Measurements from ENCODE around the gene OSBP2.

OSBP2 gene

GRCh38 chr22:30777587-30777986 lies 82.9 kb downstream of the OSBP2 start:
- DNase-seq (no peak), ATAC-seq (replicated peaks) (no peak)
- H3K4me1 Mint-ChIP-seq = peaks cover 0 to 3% of the 10 kb centered on the region in 2 donors
- no peaks in the 10 kb centered on the region for H3K9me3 Mint-ChIP-seq
- H3K36me3 Mint-ChIP-seq = no peaks in the 10 kb centered on the region
- H3K27ac Mint-ChIP-seq = no peak overlapping the region
- peaks cover 7 to 16% of the 10 kb centered on the region in 2 donors for H3K27me3 Mint-ChIP-seq
- no peak overlapping the region for H3K4me3 Mint-ChIP-seq

- no peak for ATAC-seq (replicated peaks)
- DNase-seq = no peak
Measured at GRCh38 chr22:30778261-30778660, 83.6 kb downstream of the OSBP2 start.

GRCh38 chr22:30780026-30780425 lies 85.4 kb downstream of the OSBP2 start:
- Mint-ChIP-seq H3K36me3 (no peaks in the 10 kb centered on the region), H3K4me3 (no peak overlapping the region), H3K27me3 (peaks cover 7 to 16% of the 10 kb centered on the region in 2 donors), H3K9me3 (no peaks in the 10 kb centered on the region), H3K4me1 (peaks cover 0 to 3% of the 10 kb centered on the region in 2 donors), H3K27ac (no peak overlapping the region)
- ATAC-seq (replicated peaks) = no peak
- DNase-seq = no peak

More at GRCh38 chr22:30778261-30778660, 83.6 kb downstream of the OSBP2 start:
- Mint-ChIP-seq H3K36me3 (no peaks in the 10 kb centered on the region), H3K9me3 (no peaks in the 10 kb centered on the region), H3K27ac (no peak overlapping the region), H3K27me3 (peaks cover 7 to 16% of the 10 kb centered on the region in 2 donors), H3K4me3 (no peak overlapping the region), H3K4me1 (peaks cover 0 to 3% of the 10 kb centered on the region in 2 donors)

- no peak for DNase-seq
- H3K27ac Mint-ChIP-seq = no peak overlapping the region
- no peaks in the 10 kb centered on the region for H3K36me3 Mint-ChIP-seq
- H3K4me3 Mint-ChIP-seq = no peak overlapping the region
- peaks cover 0 to 3% of the 10 kb centered on the region in 2 donors for H3K4me1 Mint-ChIP-seq
- H3K9me3 Mint-ChIP-seq = no peaks in the 10 kb centered on the region
- ATAC-seq (replicated peaks) = no peak
- H3K27me3 Mint-ChIP-seq = peaks cover 9 to 18% of the 10 kb centered on the region in 2 donors
Measured at GRCh38 chr22:30781271-30781875, 86.7 kb downstream of the OSBP2 start.

- H3K4me3 Mint-ChIP-seq = no peak overlapping the region
- H3K36me3 Mint-ChIP-seq = no peaks in the 10 kb centered on the region
- peaks cover 0 to 3% of the 10 kb centered on the region in 2 donors for H3K4me1 Mint-ChIP-seq
- DNase-seq (no peak), ATAC-seq (replicated peaks) (no peak)
- no peaks in the 10 kb centered on the region for H3K9me3 Mint-ChIP-seq
- no peak overlapping the region for H3K27ac Mint-ChIP-seq
- peaks cover 11 to 23% of the 10 kb centered on the region in 2 donors for H3K27me3 Mint-ChIP-seq
Measured at GRCh38 chr22:30782613-30783012, 87.9 kb downstream of the OSBP2 start.

- DNase-seq (no peak), ATAC-seq (replicated peaks) (no peak)
- Mint-ChIP-seq H3K9me3 (no peaks in the 10 kb centered on the region), H3K27ac (no peak overlapping the region), H3K27me3 (peaks cover 11 to 23% of the 10 kb centered on the region in 2 donors), H3K4me1 (peaks cover 0 to 3% of the 10 kb centered on the region in 2 donors), H3K36me3 (no peaks in the 10 kb centered on the region), H3K4me3 (no peak overlapping the region)
Measured at GRCh38 chr22:30783021-30783420, 88.3 kb downstream of the OSBP2 start.

GRCh38 chr22:30785527-30785926 lies 90.9 kb downstream of the OSBP2 start:
- H3K27me3 Mint-ChIP-seq = peaks cover 11 to 18% of the 10 kb centered on the region in 2 donors
- H3K9me3 Mint-ChIP-seq = no peaks in the 10 kb centered on the region
- no peaks in the 10 kb centered on the region for H3K36me3 Mint-ChIP-seq
- H3K4me3 Mint-ChIP-seq = no peak overlapping the region
- no peaks in the 10 kb centered on the region for H3K4me1 Mint-ChIP-seq
- no peak overlapping the region for H3K27ac Mint-ChIP-seq
- no peak for DNase-seq
- ATAC-seq (replicated peaks) = no peak

- Mint-ChIP-seq H3K4me1 (no peaks in the 10 kb centered on the region), H3K27ac (no peak overlapping the region), H3K27me3 (peaks cover 8 to 10% of the 10 kb centered on the region in 2 donors), H3K36me3 (no peaks in the 10 kb centered on the region), H3K9me3 (no peaks in the 10 kb centered on the region), H3K4me3 (no peak overlapping the region)
- no peak for DNase-seq
- ATAC-seq (replicated peaks) = no peak
Measured at GRCh38 chr22:30790366-30790765, 95.7 kb downstream of the OSBP2 start.

GRCh38 chr22:30792456-30792855 lies 97.8 kb downstream of the OSBP2 start:
- no peaks in the 10 kb centered on the region for H3K36me3 Mint-ChIP-seq
- no peak overlapping the region for H3K27ac Mint-ChIP-seq
- peaks cover 5 to 7% of the 10 kb centered on the region in 2 donors for H3K27me3 Mint-ChIP-seq
- H3K4me1 Mint-ChIP-seq = no peaks in the 10 kb centered on the region
- no peak for DNase-seq
- H3K9me3 Mint-ChIP-seq = no peaks in the 10 kb centered on the region
- H3K4me3 Mint-ChIP-seq = no peak overlapping the region
- ATAC-seq (replicated peaks) = no peak

- Mint-ChIP-seq H3K36me3 (peaks cover 0 to 1% of the 10 kb centered on the region in 2 donors), H3K4me1 (no peaks in the 10 kb centered on the region), H3K4me3 (no peak overlapping the region), H3K27ac (no peak overlapping the region), H3K27me3 (peaks cover 18 to 21% of the 10 kb centered on the region in 2 donors), H3K9me3 (no peaks in the 10 kb centered on the region)
- ATAC-seq (replicated peaks) (no peak), DNase-seq (no peak)
Measured at GRCh38 chr22:30795118-30795517, 100.4 kb downstream of the OSBP2 start.

- ATAC-seq (replicated peaks) (no peak), DNase-seq (no peak)
- Mint-ChIP-seq H3K4me1 (no peaks in the 10 kb centered on the region), H3K27ac (no peak overlapping the region), H3K4me3 (no peak overlapping the region), H3K27me3 (peaks cover 61 to 63% of the 10 kb centered on the region in 2 donors), H3K9me3 (no peaks in the 10 kb centered on the region), H3K36me3 (peaks cover 0 to 1% of the 10 kb centered on the region in 2 donors)
Measured at GRCh38 chr22:30801695-30802094, 107.0 kb downstream of the OSBP2 start.

GRCh38 chr22:30802202-30803166 lies 107.8 kb downstream of the OSBP2 start:
- Mint-ChIP-seq H3K27ac (no peak overlapping the region), H3K36me3 (peaks cover 0 to 1% of the 10 kb centered on the region in 2 donors), H3K4me3 (no peak overlapping the region), H3K4me1 (no peaks in the 10 kb centered on the region), H3K27me3 (peaks cover 65 to 70% of the 10 kb centered on the region in 2 donors), H3K9me3 (no peaks in the 10 kb centered on the region)
- ATAC-seq (replicated peaks) (peak; percentile 94 to 98), DNase-seq (peak; percentile 60)

GRCh38 chr22:30803679-30804078 lies 109.0 kb downstream of the OSBP2 start:
- Mint-ChIP-seq H3K27ac (no peak overlapping the region), H3K4me3 (no peak overlapping the region), H3K36me3 (peaks cover 0 to 1% of the 10 kb centered on the region in 2 donors), H3K9me3 (no peaks in the 10 kb centered on the region), H3K4me1 (no peaks in the 10 kb centered on the region), H3K27me3 (peaks cover 64 to 69% of the 10 kb centered on the region in 2 donors)
- ATAC-seq (replicated peaks) (no peak), DNase-seq (no peak)

GRCh38 chr22:30804626-30805025 lies 110.0 kb downstream of the OSBP2 start:
- H3K27me3 Mint-ChIP-seq = peaks cover 58 to 72% of the 10 kb centered on the region in 2 donors
- no peak overlapping the region for H3K27ac Mint-ChIP-seq
- H3K9me3 Mint-ChIP-seq = no peaks in the 10 kb centered on the region
- no peak for ATAC-seq (replicated peaks)
- H3K36me3 Mint-ChIP-seq = peaks cover 0 to 1% of the 10 kb centered on the region in 2 donors
- no peak overlapping the region for H3K4me3 Mint-ChIP-seq
- DNase-seq = no peak
- no peaks in the 10 kb centered on the region for H3K4me1 Mint-ChIP-seq
